GM19193 (cell line): ENCODE data around the gene DGCR6L.

ENCODE experiments used
- POLR2A ChIP-seq: IDR thresholded peaks from 4 replicates; pipeline ENCODE4 v1.6.1; 2011; ENCODE audit not compliant: insufficient read depth, insufficient read length; ENCODE audit errors: extremely low read depth

DGCR6L gene

GRCh38 chr22:20264614-20265452 is 55.0 kb downstream of the DGCR6L start:
- TF ChIP-seq POLR2A: no peak
